GM18511 (cell line): ENCODE measurements around the gene IFT81.
"Not testable (repeated sequence)": the region's sequence is repeated elsewhere in the genome, so short reads cannot be mapped to it uniquely, and the experiment has no call there.

Source experiments
- ATAC-seq: cut with Tn5 transposase; IDR thresholded peaks from one replicate; pipeline ENCODE4 v1.9.1; 2021; ENCODE audit warnings: mild to moderate bottlenecking, moderate library complexity; ENCODE audit not compliant: unreplicated experiment

The IFT81 gene, protein sequence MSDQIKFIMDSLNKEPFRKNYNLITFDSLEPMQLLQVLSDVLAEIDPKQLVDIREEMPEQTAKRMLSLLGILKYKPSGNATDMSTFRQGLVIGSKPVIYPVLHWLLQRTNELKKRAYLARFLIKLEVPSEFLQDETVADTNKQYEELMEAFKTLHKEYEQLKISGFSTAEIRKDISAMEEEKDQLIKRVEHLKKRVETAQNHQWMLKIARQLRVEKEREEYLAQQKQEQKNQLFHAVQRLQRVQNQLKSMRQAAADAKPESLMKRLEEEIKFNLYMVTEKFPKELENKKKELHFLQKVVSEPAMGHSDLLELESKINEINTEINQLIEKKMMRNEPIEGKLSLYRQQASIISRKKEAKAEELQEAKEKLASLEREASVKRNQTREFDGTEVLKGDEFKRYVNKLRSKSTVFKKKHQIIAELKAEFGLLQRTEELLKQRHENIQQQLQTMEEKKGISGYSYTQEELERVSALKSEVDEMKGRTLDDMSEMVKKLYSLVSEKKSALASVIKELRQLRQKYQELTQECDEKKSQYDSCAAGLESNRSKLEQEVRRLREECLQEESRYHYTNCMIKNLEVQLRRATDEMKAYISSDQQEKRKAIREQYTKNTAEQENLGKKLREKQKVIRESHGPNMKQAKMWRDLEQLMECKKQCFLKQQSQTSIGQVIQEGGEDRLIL

DNA sequence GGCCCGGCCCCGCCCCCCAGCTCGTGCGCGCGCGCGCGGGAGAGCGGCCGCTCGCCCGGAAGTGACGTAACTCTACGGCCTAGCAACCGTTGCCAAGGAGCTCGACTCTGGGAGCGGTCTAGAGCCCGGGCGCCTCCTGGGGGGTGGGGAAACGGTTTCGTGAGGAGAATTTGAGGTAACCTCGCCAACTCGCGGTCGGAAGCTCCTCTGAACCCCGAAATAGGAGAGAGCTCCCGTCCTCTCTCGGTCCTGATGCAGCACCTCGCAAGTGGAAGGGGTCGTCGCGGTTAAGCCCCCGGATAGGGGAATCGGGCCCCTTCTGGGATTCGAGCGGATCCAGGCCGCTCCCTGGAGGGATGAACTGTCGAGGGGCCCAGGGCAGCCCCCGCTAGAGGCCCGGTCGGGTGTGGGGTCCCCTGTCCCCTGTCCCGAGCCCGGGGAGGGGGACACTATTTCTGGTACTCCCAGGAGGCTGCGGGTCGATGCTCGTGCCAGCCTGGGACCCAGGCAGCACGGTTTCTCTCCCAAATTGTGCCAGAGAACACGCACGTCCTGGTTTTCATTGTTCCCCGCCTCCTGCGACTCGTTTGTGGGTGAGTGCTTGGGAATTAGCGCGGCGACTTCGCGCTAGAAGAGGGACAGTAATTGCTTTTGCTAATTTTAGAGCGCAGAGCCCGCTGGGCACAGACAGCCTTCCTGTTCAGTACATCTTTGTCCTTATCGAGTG is at the start of gene IFT81:
TSS of gene IFT81 (plus strand) at position 89 of the 727 bp plus-strand sequence. CDS start 3,024 bp downstream, outside the sequence.
- ATAC-seq: peak; percentile 92

DNA sequence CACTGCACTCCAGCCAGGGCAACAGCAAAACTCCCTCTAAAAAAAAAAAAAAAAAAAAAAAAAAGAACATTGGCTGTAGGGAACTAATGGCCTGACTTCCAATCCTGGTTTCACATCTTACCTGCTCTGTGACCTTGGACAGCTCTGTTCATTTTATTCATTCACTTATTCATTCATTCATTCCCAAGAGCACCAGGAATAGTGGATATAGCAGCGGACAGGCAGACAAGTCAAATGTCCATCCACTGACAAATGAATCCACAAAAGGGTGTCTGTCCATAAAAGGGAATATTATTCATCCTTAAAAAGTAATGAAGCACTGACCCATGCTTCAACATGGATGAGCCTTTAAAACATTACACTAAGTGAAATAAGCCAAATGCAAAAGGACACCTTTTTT is 48.3 kb upstream of the IFT81 start:
- ATAC-seq: no peak

DNA sequence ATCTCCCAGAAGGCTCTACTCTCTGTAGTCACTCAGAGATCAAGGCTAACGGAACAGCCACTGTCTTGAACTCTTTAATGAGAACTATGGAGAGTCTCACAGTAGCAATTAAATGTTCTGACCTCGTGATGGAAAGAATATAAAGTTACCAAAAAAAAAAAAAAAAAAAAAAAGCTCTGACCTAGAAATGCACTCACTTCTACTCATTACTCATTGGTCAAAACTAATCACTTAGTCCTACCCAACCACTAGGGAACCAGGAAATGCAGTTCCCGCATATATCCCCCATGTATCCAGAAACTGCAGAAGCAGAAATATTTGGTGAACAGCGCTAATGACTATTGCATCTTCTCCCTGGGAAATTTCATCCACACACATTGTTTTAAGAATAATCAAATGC is 46.4 kb upstream of the IFT81 start:
- ATAC-seq: no peak

DNA sequence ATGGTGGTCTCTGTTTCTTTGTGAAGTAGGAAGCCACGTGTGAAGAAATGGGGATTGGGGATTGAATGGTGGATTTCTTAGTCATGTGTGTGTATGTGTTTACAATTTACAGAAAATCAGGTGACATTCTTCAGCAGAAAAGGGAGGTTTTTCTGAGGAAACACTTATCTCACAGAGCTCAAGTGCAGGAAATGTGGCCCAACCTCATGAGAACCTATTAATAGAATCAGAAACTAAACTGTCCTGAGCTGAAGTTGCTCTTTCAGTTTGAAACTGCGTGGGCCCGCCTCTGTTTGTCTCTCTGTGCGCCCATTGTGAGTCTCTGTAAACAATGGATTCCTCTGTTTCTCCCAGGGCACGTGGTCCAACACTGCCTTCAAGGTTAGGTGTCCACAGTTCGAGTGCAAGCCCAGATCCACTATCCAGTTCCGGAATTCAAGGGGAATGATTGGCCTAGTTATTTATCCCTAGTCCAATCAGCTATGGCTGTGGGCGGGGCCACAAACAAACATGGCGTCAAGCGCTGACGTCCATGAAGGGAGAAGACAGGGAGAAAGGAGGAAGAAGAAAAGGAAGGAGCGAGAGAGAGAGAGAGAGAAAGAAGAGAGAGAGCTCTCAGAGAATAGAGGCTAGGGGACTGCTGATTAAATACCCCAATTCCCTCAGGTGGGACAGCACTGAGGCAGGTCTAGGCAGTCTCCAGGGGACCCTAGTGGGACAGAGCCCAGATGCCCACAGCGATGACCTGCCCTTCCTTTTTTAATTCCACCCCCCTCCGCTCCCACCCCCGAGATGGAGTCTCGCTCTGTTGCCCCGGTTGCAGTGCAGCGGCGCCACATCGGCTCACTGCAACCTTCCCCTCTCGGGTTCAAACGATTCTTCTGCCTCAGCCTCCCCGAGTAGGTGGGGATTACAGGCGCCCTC is 44.4 kb upstream of the IFT81 start:
- ATAC-seq: peak; percentile 82

DNA sequence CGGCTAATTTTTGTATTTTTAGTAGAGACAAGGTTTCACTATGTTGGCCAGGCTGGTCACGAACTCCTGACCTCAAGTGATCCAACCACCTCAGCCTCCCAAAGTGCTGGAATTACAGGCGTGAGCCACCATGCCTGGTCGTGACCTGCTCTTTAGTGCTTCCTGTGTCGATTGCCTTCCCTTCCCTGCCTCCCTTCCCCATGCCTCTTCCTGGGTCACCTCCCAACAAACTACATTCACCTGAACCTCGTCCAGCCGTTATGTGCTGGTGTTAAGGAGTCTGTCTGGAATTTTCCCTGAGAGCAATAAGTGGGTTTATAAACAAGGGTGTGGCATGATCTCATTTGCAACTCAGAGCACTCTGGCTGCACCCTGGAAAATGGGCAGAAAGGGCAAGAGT is 43.7 kb upstream of the IFT81 start:
- no peak for ATAC-seq

DNA sequence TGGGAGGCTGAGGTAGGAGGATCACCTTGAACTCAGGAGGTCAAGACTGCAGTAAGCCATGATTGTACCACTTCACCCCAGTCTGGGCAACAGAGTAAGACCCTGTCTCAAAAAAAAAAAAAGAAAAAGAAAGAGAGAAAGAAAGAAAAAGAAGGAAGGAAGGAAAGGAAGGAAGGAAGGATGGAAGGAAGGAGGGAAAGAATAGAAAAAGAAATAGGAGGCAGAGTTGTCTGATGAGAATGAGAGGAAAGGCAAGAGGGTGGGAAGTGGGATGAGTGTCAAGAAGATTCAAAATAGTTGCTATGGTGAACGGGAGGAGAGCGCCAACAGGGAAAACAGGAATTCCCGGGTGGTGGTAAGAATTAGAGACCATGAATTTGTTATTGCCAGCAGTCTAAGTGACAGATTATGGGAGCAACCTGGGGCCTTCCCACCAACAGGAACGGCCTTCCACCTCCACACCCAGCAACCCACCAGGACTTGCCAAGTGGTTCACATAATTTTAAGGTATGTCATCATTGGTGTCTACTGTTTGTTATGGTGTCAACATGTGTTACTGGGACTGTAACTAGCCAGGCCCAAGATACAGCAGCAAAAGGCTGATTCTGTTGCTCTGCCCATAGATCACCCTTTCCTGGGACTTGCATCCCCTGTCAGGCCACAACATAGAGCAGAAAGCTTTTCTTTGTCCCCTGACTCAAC is 39.7 kb upstream of the IFT81 start:
- no peak for ATAC-seq

DNA sequence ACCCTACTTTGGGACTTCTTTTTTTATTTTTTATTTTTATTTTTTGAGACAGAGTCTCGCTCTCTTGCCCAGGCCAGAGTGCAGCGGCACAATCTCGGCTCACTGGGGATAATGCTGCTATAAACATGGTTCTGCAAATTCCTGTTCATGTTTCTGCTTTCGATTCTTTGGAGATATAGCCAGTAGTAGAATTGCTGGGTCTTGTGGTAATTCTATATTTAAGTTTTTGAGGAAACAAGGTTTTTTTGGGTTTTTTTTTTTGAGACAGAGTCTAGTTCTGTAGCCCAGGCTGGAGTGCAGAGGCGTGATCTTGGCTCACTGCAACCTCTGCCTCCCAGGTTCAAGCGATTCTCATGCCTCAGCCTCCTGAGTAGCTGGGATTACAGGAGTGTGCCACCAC is 35.9 kb upstream of the IFT81 start:
- ATAC-seq: not testable (repeated sequence)

DNA sequence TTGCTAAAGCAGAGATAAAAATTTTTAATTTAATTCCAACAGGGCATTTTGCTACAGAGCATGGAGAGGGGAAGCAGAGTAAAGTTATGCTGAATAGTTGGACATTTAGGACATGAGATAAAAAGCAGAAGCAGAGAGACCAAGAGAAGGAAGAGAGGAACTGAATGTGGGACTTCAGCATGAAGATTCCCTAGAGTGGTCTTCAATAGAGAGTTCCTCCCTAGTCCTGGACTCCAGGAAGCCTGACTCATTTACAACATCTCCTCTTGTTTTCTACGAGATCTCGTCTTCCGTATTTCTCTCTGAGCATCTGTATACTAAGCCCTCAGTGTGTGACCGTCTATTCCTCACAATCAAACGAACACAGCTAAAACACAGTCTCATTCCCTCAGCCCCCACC is 35.2 kb upstream of the IFT81 start:
- no peak for ATAC-seq

DNA sequence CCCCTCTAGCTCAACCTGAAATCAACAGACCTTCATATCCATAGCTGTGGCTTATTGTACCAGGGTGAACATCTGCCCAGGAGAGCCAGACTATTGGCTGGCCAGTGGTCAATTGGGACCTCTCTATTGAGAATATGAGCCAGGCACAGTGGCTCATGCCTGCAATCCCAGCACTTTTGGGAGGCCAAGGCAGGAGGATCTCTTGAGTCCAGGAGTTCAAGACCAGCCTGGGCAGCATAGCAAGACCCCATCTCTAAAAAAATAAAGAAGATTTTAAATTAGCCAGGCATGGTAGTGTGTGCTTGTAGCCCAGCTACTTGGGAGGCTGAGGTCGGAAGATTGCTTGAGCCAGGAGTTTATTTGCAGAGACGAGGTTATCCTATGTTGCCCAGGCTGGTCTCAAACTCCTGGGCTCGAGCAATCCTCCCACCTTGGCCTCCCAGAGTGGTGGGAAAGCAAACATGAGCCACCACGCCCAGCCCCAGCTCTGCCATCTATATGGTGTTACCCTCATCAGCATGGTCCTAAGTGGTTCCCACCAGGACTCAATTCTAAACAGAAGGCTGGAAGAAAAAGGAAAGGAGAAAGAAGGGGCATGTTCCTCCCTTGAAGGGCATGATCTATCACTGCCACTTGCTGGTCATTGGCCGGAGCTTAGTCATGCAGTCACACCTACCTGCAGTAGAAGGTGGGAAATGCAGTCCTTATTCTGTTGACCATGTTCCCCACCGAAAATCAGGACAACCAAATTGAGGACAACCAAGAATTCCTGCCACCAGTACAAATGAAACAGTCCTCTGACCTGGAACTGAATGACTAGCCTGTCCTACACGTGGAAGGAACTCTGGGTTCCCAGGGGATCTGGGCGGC is 33.7 kb upstream of the IFT81 start:
- no peak for ATAC-seq

DNA sequence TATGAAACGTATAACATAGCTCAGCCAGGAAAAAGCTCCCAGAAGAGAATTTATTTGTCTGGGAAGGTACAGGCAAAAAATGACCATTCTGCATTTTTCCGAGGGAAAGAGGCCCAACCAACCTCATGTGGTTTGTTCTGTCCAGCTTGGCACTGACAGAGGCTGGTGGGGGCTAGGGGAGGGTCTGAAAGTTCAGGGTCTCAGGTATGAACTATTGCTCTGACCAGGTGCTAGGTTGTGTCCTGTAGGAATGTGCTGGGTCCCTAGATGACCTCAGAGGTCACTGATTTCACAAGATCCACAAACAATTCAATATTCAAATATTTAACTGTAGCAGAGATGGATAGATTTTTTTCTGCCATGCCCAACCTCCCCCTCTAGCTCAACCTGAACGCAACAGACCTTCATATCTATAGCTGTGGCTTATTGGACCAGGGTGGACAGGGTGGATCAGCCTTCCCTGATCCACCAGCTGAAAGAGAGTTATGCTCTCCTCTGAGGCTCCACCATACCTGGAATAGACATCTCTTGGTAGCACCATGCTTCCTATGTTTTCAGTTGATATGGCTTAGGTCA is 32.9 kb upstream of the IFT81 start:
- ATAC-seq: no peak

DNA sequence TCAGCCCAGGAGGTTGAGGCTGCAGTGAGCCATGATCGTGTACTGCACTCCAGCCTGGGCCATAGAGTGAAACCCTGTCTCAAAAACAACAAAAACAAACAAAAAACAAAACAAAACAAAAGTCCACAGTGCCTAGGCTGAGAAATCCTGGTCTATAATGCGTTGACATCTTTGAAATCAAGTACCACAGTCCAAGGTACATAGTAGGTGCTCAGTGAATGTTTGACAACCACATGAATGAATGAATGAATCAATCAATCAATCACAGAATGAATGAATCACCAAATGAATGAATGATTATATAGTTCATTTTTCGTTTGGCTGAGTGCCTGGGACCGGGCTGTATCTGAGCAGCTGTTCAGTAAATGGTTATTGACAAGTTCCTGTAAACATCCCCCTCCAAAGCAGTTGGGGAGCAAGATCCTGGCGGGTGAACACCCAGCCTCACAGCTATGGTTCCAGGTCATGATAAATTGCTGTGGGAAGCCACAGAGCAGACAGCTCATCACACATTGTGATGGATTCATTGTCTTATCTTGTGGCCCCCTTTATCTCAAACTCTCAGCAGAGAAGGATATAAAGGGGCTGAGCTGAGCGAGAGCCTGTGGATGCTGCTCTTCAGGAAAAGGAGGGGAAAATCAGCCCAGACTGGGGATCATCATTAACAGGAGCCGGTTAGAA is 30.4 kb upstream of the IFT81 start:
- no peak for ATAC-seq

DNA sequence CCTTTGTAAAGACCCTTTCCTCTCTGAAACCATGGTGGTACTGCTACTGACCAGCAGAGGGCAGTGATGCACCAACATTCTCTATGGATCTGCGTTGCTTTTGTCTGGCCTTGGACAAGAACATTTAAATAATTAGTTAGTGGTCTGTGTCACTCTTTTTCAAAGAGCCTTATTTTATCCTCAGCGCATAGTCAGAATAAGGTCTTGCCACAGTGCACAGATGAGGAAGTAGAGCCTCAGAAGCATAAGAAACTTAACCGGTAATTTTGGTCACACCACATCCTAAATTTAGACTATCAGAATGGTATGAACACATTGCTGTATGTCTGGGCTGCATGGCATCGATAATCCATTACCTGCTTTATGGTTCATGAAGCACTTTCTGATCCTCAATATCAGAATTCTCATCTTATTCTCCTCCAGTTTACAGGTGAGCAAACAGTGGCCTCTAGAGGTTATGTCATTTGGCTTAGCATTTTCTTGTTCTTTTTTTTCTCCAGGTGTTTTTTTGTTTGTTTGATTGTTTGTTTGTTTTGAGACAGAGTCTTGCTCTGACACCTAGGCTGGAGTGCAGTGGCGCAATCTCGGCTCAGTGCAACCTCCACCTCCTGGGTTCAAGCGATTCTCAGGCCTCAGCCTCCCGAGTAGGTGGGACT is 23.7 kb upstream of the IFT81 start:
- ATAC-seq: peak; percentile 89

DNA sequence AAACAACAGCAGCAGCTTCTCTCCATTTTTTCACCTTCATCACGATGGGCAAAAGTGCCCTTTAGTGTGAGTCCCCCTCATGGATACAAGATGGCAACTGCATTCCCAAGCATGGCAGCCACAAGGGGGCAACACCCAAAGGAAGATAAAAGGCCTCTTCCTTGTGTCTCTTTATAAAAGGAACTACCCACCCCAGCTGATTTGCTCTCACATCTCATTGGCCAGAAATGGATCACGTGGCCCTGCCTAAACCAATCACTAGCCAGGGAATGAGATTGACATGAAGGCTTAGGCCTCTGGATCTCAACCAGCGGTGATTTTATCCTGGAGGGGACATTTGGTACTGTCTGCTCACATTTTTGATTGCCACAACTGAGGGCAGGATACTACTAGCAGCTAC is 21.9 kb upstream of the IFT81 start:
- ATAC-seq: no peak

DNA sequence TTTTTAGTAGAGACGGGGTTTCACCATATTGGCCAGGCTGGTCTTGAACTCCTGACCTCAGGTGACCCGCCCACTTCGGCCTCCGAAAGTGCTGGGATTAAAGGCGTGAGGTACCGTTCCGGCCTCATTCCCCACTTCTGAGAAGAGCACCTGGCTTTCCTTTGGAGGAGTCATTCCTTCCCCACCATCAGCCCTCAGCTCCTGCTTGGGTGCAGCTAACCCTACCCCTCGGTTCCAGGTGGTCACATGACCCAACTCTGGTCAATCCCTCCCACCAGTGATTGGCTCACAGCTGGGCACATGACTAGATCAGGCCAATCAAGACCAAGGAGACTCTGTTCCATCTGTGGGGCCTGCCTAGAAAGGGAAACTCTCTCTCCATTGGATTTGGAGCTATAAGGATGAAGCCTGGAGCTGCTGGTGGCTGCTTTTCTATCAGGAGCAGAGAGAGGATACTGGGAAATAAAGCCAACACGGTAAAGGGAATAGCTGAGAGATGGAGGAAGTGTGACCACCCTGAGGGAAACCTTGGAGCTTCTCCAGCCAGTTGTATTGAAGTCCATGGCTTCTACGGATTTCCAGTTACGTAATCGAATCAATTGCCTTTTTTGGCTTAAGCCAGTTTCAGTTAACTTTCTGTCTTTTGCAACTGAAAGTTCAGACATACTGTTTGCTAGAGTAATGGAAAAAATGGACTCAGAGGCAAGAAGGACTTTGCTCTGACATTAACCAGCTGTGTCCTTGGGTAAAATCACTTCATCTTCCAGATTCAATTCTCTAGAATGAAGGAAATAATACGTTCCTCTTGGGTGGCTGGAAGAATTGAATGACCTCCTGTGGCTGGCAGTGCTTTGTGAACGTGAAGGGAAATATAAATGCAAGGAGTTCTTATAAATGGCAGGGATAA is 19.7 kb upstream of the IFT81 start:
- ATAC-seq: no peak

DNA sequence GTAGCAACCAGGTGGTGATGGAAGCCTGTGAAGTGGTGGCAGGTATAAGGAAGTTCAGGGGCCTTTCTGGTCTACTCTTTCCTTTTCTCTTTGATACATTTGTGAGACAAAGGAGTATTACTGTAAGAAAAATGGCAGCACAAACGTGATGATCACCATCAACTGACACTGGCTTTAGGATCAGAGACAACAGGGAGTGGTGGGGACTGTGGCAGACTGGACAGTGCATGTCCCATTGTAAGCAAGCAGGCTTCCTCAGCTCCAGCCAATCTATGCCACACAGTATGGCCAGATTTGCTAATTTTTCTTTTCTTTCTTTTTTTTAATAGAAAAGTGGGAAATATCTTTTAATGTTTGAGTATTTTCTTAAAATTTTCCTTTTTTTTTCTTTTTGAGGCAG is 19.0 kb upstream of the IFT81 start:
- ATAC-seq: no peak

DNA sequence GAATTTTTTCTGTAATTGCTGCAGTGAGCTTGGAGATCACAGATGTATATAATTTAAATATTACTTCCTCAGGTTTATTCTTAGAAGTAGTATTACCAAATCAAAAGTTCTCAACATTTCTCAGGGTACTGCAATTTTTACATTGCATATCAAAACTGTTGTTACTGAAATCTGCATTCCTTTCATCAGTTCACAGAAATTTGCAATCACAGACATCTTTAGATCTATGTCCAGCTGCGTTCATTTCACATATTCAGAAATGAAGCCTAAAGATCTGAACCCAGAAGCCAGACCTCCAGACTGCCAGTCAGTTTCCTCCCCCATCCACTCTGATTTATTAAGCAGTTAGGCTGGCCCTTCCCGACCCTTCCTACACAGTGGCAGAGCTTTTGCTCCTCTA is 18.2 kb upstream of the IFT81 start:
- ATAC-seq: no peak
